Natural killer cell (primary cell): ENCODE measurements around the gene GSAP. TPM values are rescaled to one million over a fixed set of nuclear protein-coding genes. Genes with fewer than 3 reads are reported as not detected.

Experiments
- ATAC-seq, 3 donors: fragments of 150-1000 bp in 2 of 3; fragments of 200-7000 bp in 1 of 3; cut with Tn5 transposase; 1 replicate in 1 of 3; 2 replicates in 2 of 3; pipeline ENCODE4 v1.10.0; 2021; ENCODE audit warnings: mild to moderate bottlenecking in 2 of 3, moderate library complexity in 2 of 3
- DNase-seq, 2 donors: peaks; one replicate each; pipeline versions ENCODE4 v3.0.0 to v3.0.0-alpha.2; 2013 to 2021; ENCODE audit warnings: mixed read lengths in 1 of 2
- H3K27ac ChIP-seq: one replicate; pipeline ENCODE4 v1.5.1; 2013; ENCODE audit warnings: mild to moderate bottlenecking, low read length
- H3K27me3 ChIP-seq: one replicate; pipeline ENCODE4 v1.6.1; 2013; ENCODE audit warnings: low read length; ENCODE audit not compliant: control insufficient read depth, insufficient read depth
- H3K36me3 ChIP-seq: one replicate; pipeline ENCODE4 v1.6.1; 2013; ENCODE audit warnings: low read length; ENCODE audit not compliant: control insufficient read depth, insufficient read depth
- H3K4me1 ChIP-seq: one replicate; pipeline ENCODE4 v1.6.1; 2013; ENCODE audit warnings: low read length; ENCODE audit not compliant: control insufficient read depth, insufficient read depth
- H3K4me3 ChIP-seq: one replicate; pipeline ENCODE4 v1.5.1; 2013; ENCODE audit warnings: low read length
- H3K9me3 ChIP-seq: one replicate; pipeline ENCODE4 v1.6.1; 2013; ENCODE audit warnings: low read length; ENCODE audit not compliant: control insufficient read depth, insufficient read depth
- H3K27ac Mint-ChIP-seq, 2 donors: one replicate each; pipeline ENCODE4 v1.8.0; 2022; ENCODE audit warnings: mild to moderate bottlenecking in 2 of 2, mixed read lengths in 2 of 2, moderate library complexity in 1 of 2
- H3K27me3 Mint-ChIP-seq, 2 donors: one replicate each; pipeline ENCODE4 v1.8.0; 2022; ENCODE audit warnings: low read depth in 2 of 2, mixed read lengths in 2 of 2
- H3K36me3 Mint-ChIP-seq: one replicate; pipeline ENCODE4 v1.8.0; 2022; ENCODE audit warnings: mixed read lengths
- H3K4me1 Mint-ChIP-seq, 2 donors: one replicate each; pipeline ENCODE4 v1.8.0; 2022; ENCODE audit warnings: mixed read lengths in 2 of 2
- H3K4me3 Mint-ChIP-seq: one replicate; pipeline ENCODE4 v1.8.0; 2022; ENCODE audit warnings: mild to moderate bottlenecking, moderate library complexity, mixed read lengths
- H3K9me3 Mint-ChIP-seq, 2 donors: one replicate each; pipeline ENCODE4 v1.8.0; 2022; ENCODE audit warnings: mixed read lengths in 2 of 2
- CTCF ChIP-seq: fragments of 200-600 bp; IDR thresholded peaks from one replicate; pipeline ENCODE4 v1.8.0; 2022; ENCODE audit warnings: antibody characterized with exemption
- WGBS: methylation state at CpG from one replicate; pipeline ENCODE4 v1.1.7; 2013; ENCODE audit warnings: missing lambda C conversion rate; ENCODE audit not compliant: insufficient coverage; 5-methylcytosine and 5-hydroxymethylcytosine counted together
- intact Hi-C: fragments of 100-400 bp; cut with micrococcal nuclease; formaldehyde crosslinking; loops from one replicate; pipeline ENCODE4 v1.14.2; 2022
- total RNA-seq, 4 donors: library from RNA; stranded (reverse); fragments of 120-200 nt in 1 of 4; gene quantifications; one replicate each; pipeline versions ENCODE4 v1.2.3 to v1.2.4, GENCODE V29; 2013 to 2022

GSAP gene
- total RNA-seq, 3 donors from 2014 or later (not counting 1 experiment from before 2014, with no cell fraction given) = 202 to 302 (median 301) TPM

GRCh38 chr7:77407906-77408305, 8.2 kb downstream of the GSAP start:
- no peak for ATAC-seq
- intact Hi-C loops = no loop called here
- Histone ChIP-seq H3K9me3 (no peaks in the 10 kb centered on the region), H3K27me3 (no peaks in the 10 kb centered on the region), H3K36me3 (peaks cover 5% of the 10 kb centered on the region), H3K27ac (no peak overlapping the region), H3K4me1 (peaks cover 22% of the 10 kb centered on the region), H3K4me3 (no peak overlapping the region)
- no peak for TF ChIP-seq CTCF
- no peaks in the 10 kb centered on the region for H3K36me3 Mint-ChIP-seq
- H3K9me3 Mint-ChIP-seq = no peaks in the 10 kb centered on the region
- H3K4me3 Mint-ChIP-seq = no peak overlapping the region
- DNase-seq = no peak
- H3K4me1 Mint-ChIP-seq = peaks cover 59 to 65% of the 10 kb centered on the region in 2 donors
- no peaks in the 10 kb centered on the region for H3K27me3 Mint-ChIP-seq
- H3K27ac Mint-ChIP-seq = peak overlapping the region in 1 of 2 donors; percentile 99

- Mint-ChIP-seq H3K4me3 (no peak overlapping the region), H3K36me3 (peaks cover 2% of the 10 kb centered on the region), H3K27ac (peak overlapping the region in 1 of 2 donors; percentile 43), H3K27me3 (no peaks in the 10 kb centered on the region), H3K4me1 (peaks cover 50 to 53% of the 10 kb centered on the region in 2 donors), H3K9me3 (no peaks in the 10 kb centered on the region)
- no peak for ATAC-seq
- no peak for DNase-seq
- Histone ChIP-seq H3K27ac (no peak overlapping the region), H3K4me3 (no peak overlapping the region), H3K9me3 (no peaks in the 10 kb centered on the region), H3K27me3 (no peaks in the 10 kb centered on the region), H3K36me3 (peaks cover 5% of the 10 kb centered on the region), H3K4me1 (peaks cover 13% of the 10 kb centered on the region)
- no peak for TF ChIP-seq CTCF
- intact Hi-C loops = no loop called here
- WGBS = 98% methylated on average over 3 of the region's 4 CpGs
Observed at GRCh38 chr7:77406421-77406820, 9.7 kb downstream of the GSAP start.

GRCh38 chr7:77404641-77405040, 11.5 kb downstream of the GSAP start:
- Histone ChIP-seq H3K27ac (no peak overlapping the region), H3K4me1 (peaks cover 17% of the 10 kb centered on the region), H3K36me3 (peaks cover 5% of the 10 kb centered on the region), H3K9me3 (no peaks in the 10 kb centered on the region), H3K4me3 (no peak overlapping the region), H3K27me3 (no peaks in the 10 kb centered on the region)
- no peak overlapping the region for H3K4me3 Mint-ChIP-seq
- H3K4me1 Mint-ChIP-seq = peaks cover 50 to 53% of the 10 kb centered on the region in 2 donors
- DNase-seq (no peak), ATAC-seq (no peak)
- H3K9me3 Mint-ChIP-seq = no peaks in the 10 kb centered on the region
- intact Hi-C loops = no loop called here
- H3K36me3 Mint-ChIP-seq = peaks cover 10% of the 10 kb centered on the region
- no CpG with 5 or more reads among the region's 2 CpGs for WGBS
- TF ChIP-seq CTCF = no peak
- no peaks in the 10 kb centered on the region for H3K27me3 Mint-ChIP-seq
- peak overlapping the region; percentile 17 to 75 for H3K27ac Mint-ChIP-seq

GRCh38 chr7:77403957-77404356, 12.2 kb downstream of the GSAP start:
- no peaks in the 10 kb centered on the region for H3K9me3 ChIP-seq
- H3K27ac ChIP-seq = no peak overlapping the region
- ATAC-seq = no peak
- H3K4me1 Mint-ChIP-seq = peaks cover 50 to 53% of the 10 kb centered on the region in 2 donors
- no peak overlapping the region for H3K4me3 ChIP-seq
- intact Hi-C loops = no loop called here
- H3K36me3 Mint-ChIP-seq = peaks cover 17% of the 10 kb centered on the region
- TF ChIP-seq CTCF = no peak
- H3K27me3 ChIP-seq = no peaks in the 10 kb centered on the region
- peaks cover 5% of the 10 kb centered on the region for H3K36me3 ChIP-seq
- H3K4me1 ChIP-seq = peaks cover 17% of the 10 kb centered on the region
- WGBS = 100% methylated on average over 2 of the region's 2 CpGs
- no peaks in the 10 kb centered on the region for H3K27me3 Mint-ChIP-seq
- no peaks in the 10 kb centered on the region for H3K9me3 Mint-ChIP-seq
- peak overlapping the region; percentile 17 to 75 for H3K27ac Mint-ChIP-seq
- no peak for DNase-seq
- H3K4me3 Mint-ChIP-seq = no peak overlapping the region
